ENCODE measurements around the gene VSIR. TPM values are rescaled to one million over a fixed set of nuclear protein-coding genes. Genes with fewer than 3 reads are reported as not detected.

Gene VSIR
- total RNA-seq, 2 experiments from 2014 or later: 86.2 to 91.4 TPM

- Histone ChIP-seq H3K27ac (ENCODE audit: low read depth in 1 of 2, low read length in 2 of 2) (no peak overlapping the region), H3K36me3 (ENCODE audit: insufficient read depth, low read length) (no peaks in the 10 kb centered on the region), H3K9me3 (ENCODE audit: control insufficient read depth in 1 of 2, insufficient read depth in 1 of 2, low read length in 2 of 2) (peaks cover 0 to 4% of the 10 kb centered on the region in 2 experiments), H3K4me3 (ENCODE audit: low read length) (no peak overlapping the region), H3K27me3 (ENCODE audit: control insufficient read depth in 1 of 2, insufficient read depth in 2 of 2, low read length in 2 of 2) (no peaks in the 10 kb centered on the region), H3K4me1 (ENCODE audit: insufficient read depth, low read length) (peaks cover 8% of the 10 kb centered on the region)
- intact Hi-C loops (cut with DNase I, micrococcal nuclease): loop anchor here (5.0 kb wide), 4 partner anchors 102 to 412 kb away; partner anchors contain the start of gene CDH23 (in 1 of the 2)
- Mint-ChIP-seq H3K4me3 (no peak overlapping the region), H3K27me3 (no peaks in the 10 kb centered on the region), H3K4me1 (ENCODE audit: low read depth) (no peaks in the 10 kb centered on the region), H3K36me3 (ENCODE audit: low read depth) (no peaks in the 10 kb centered on the region), H3K9me3 (no peaks in the 10 kb centered on the region), H3K27ac (no peak overlapping the region)
- no peak for TF ChIP-seq CTCF (IDR thresholded peaks at IDR 0.05)
- ATAC-seq (ENCODE audit: poor library complexity) (no peak), DNase-seq (no peak)
- ChIA-PET CTCF (no interaction called here), POLR2A (no interaction called here)
These were observed 36.3 kb upstream of the VSIR start for GRCh38 chr10:71809628-71810027.

- ChIA-PET POLR2A (no interaction called here), CTCF (no interaction called here)
- no peaks in the 10 kb centered on the region for H3K27me3 ChIP-seq (ENCODE audit: control insufficient read depth in 1 of 2, insufficient read depth in 2 of 2, low read length in 2 of 2)
- Mint-ChIP-seq H3K4me3 (no peak overlapping the region), H3K27ac (no peak overlapping the region), H3K9me3 (no peaks in the 10 kb centered on the region), H3K36me3 (ENCODE audit: low read depth) (no peaks in the 10 kb centered on the region), H3K4me1 (ENCODE audit: low read depth) (no peaks in the 10 kb centered on the region), H3K27me3 (no peaks in the 10 kb centered on the region)
- H3K36me3 ChIP-seq (ENCODE audit: insufficient read depth, low read length): no peaks in the 10 kb centered on the region
- intact Hi-C loops (cut with DNase I, micrococcal nuclease): no loop called here
- no peak for TF ChIP-seq CTCF (IDR thresholded peaks at IDR 0.05)
- DNase-seq (no peak), ATAC-seq (ENCODE audit: poor library complexity) (no peak)
- no peak overlapping the region for H3K4me3 ChIP-seq (ENCODE audit: low read length)
- peaks cover 0 to 4% of the 10 kb centered on the region in 2 experiments for H3K9me3 ChIP-seq (ENCODE audit: control insufficient read depth in 1 of 2, insufficient read depth in 1 of 2, low read length in 2 of 2)
- no peak overlapping the region for H3K27ac ChIP-seq (ENCODE audit: low read depth in 1 of 2, low read length in 2 of 2)
- peaks cover 8% of the 10 kb centered on the region for H3K4me1 ChIP-seq (ENCODE audit: insufficient read depth, low read length)
These were observed 34.5 kb upstream of the VSIR start for GRCh38 chr10:71807557-71808510.

DNA sequence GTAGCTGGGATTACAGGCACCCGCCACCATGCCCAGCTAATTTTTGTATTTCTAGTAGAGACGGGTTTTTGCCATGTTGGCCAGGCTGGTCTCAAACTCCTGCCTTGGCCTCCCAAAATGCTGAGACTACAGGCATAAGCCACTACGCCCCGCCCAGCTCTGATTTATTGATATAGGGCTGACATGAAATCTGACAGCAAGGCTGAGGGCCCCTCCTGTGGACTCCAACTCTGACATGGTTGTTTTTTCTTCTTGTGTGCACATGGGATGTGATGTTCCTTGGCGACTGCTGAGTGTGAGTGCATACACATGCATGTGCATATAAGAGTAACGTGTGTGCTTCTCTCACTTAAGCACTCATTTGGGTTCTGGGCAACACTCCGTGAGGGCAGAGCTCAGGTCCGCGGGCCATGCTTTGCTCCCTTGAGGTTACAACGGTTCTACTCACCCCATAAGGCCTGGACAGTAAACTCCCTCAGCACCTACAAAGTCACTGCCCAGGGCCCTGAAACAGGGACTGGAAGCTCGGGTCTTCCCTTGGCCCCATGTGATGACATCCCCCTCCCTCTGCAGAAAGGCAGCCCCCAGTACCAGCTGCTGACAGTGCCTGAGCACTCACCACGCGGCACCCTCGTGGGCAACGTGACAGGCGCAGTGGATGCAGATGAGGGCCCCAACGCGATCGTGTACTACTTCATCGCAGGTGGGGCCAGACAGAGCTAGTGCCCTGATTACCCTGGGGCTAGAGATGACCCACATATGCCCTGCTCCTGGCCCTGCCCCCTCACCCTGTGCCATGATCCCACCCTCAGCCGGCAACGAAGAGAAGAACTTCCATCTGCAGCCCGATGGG is 33.6 kb upstream of the VSIR start:
- H3K27me3 ChIP-seq (ENCODE audit: control insufficient read depth in 1 of 2, insufficient read depth in 2 of 2, low read length in 2 of 2): no peaks in the 10 kb centered on the region
- peaks cover 4% of the 10 kb centered on the region for H3K4me1 ChIP-seq (ENCODE audit: insufficient read depth, low read length)
- peaks cover 0 to 4% of the 10 kb centered on the region in 2 experiments for H3K9me3 ChIP-seq (ENCODE audit: control insufficient read depth in 1 of 2, insufficient read depth in 1 of 2, low read length in 2 of 2)
- Mint-ChIP-seq H3K4me3 (no peak overlapping the region), H3K36me3 (ENCODE audit: low read depth) (no peaks in the 10 kb centered on the region), H3K9me3 (no peaks in the 10 kb centered on the region), H3K4me1 (ENCODE audit: low read depth) (no peaks in the 10 kb centered on the region), H3K27ac (no peak overlapping the region), H3K27me3 (no peaks in the 10 kb centered on the region)
- ATAC-seq (ENCODE audit: poor library complexity): no peak
- no peak for TF ChIP-seq CTCF (IDR thresholded peaks at IDR 0.05)
- H3K27ac ChIP-seq (ENCODE audit: low read depth in 1 of 2, low read length in 2 of 2): no peak overlapping the region
- ChIA-PET POLR2A (no interaction called here), CTCF (interaction anchor here (0.6 kb wide), 1 partner anchor 1230 kb away, joined by 3 read pairs; no protein-coding TSS in a partner anchor)
- H3K36me3 ChIP-seq (ENCODE audit: insufficient read depth, low read length): no peaks in the 10 kb centered on the region
- intact Hi-C loops (cut with DNase I, micrococcal nuclease): no loop called here
- no peak for DNase-seq
- H3K4me3 ChIP-seq (ENCODE audit: low read length): no peak overlapping the region
